ENCODE results near the gene ADAM12. TPM values are rescaled to one million over a fixed set of nuclear protein-coding genes. Genes with fewer than 3 reads are reported as not detected.

The ADAM12 gene
- total and polyA plus RNA-seq, 2 of the 13 experiments (the other 11 are each of a cell fraction or from before 2014, with no cell fraction given) = not detected

- Histone ChIP-seq H2AFZ (ENCODE audit: low read length) (no peak overlapping the region), H3K9ac (ENCODE audit: insufficient read depth, low read depth, low read length) (no peak overlapping the region), H3K79me2 (ENCODE audit: insufficient read depth, low read length) (no peaks in the 10 kb centered on the region), H3K36me3 (replicated peaks in 1 of 2; ENCODE audit: control insufficient read depth in 1 of 2, insufficient read depth in 2 of 2, low read length in 2 of 2) (no peaks in the 10 kb centered on the region), H3K9me3 (ENCODE audit: low read length) (no peaks in the 10 kb centered on the region), H4K20me1 (ENCODE audit: insufficient read depth, low read length) (no peaks in the 10 kb centered on the region), H3K4me3 (replicated peaks in 1 of 3; ENCODE audit: insufficient read depth in 1 of 3, low read depth in 2 of 3, low read length in 3 of 3) (no peak overlapping the region), H3K4me1 (ENCODE audit: insufficient read depth, low read length) (no peaks in the 10 kb centered on the region), H3K27ac (ENCODE audit: extremely low read length, insufficient read depth, low read length) (no peak overlapping the region), H3K27me3 (ENCODE audit: control insufficient read depth in 1 of 2, insufficient read depth in 2 of 2, low read length in 2 of 2) (peaks cover 0 to 8% of the 10 kb centered on the region in 2 experiments; a peak in 1 of 5 replicates), H3K4me2 (ENCODE audit: low read depth, low read length) (no peak overlapping the region)
- POLR2A ChIA-PET = no interaction called here
- in situ Hi-C loops (cut with HindIII; ENCODE audit: extremely low pct_ligation_motif_present, low pct_unique_long_range_greater_than_20kb) (no loop called here), intact Hi-C loops (cut with micrococcal nuclease; ENCODE audit: unreplicated experiment) (no loop called here)
- FAIRE-seq (no peak), DNase-seq (ENCODE audit: low spot score) (no peak), ATAC-seq (no peak)
- 29% methylated on average over 2 of the region's 2 CpGs for WGBS (ENCODE audit: low lambda C conversion rate)
- CTCF ChIA-PET (ENCODE audit: low intra/inter-chr PET ratio, low total read pairs) = no interaction called here
- no TSS peak for BruUV-seq (replicated peaks)
- no peak for TF ChIP-seq RORA (CRISPR knock-in tag; IDR thresholded peaks at IDR 0.05)
- TF ChIP-seq, protein P1, sequence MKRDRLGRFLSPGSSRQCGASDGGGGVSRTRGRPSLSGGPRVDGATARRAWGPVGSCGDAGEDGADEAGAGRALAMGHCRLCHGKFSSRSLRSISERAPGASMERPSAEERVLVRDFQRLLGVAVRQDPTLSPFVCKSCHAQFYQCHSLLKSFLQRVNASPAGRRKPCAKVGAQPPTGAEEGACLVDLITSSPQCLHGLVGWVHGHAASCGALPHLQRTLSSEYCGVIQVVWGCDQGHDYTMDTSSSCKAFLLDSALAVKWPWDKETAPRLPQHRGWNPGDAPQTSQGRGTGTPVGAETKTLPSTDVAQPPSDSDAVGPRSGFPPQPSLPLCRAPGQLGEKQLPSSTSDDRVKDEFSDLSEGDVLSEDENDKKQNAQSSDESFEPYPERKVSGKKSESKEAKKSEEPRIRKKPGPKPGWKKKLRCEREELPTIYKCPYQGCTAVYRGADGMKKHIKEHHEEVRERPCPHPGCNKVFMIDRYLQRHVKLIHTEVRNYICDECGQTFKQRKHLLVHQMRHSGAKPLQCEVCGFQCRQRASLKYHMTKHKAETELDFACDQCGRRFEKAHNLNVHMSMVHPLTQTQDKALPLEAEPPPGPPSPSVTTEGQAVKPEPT (CRISPR knock-in tag; IDR thresholded peaks at IDR 0.05; ENCODE audit: low read depth) = no peak
- no peak for TF ChIP-seq ATF5 (CRISPR knock-in tag; IDR thresholded peaks at IDR 0.05; ENCODE audit: low read depth)
- no peak for TF ChIP-seq ZNF772 (CRISPR knock-in tag; IDR thresholded peaks at IDR 0.05)
- TF ChIP-seq, protein P2, sequence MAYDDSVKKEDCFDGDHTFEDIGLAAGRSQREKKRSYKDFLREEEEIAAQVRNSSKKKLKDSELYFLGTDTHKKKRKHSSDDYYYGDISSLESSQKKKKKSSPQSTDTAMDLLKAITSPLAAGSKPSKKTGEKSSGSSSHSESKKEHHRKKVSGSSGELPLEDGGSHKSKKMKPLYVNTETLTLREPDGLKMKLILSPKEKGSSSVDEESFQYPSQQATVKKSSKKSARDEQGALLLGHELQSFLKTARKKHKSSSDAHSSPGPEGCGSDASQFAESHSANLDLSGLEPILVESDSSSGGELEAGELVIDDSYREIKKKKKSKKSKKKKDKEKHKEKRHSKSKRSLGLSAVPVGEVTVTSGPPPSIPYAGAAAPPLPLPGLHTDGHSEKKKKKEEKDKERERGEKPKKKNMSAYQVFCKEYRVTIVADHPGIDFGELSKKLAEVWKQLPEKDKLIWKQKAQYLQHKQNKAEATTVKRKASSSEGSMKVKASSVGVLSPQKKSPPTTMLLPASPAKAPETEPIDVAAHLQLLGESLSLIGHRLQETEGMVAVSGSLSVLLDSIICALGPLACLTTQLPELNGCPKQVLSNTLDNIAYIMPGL (CRISPR knock-in tag; IDR thresholded peaks at IDR 0.05; ENCODE audit: borderline replicate concordance in 1 of 2, low read depth in 1 of 2) = no peak
- no peak for TF ChIP-seq KMT2B (CRISPR knock-in tag; IDR thresholded peaks at IDR 0.05)
- no peak for TF ChIP-seq NCOR1 (IDR thresholded peaks at IDR 0.05; ENCODE audit: borderline replicate concordance, low read length)
- no peak for TF ChIP-seq SMAD3 (CRISPR knock-in tag; IDR thresholded peaks at IDR 0.05)
- no peak for TF ChIP-seq MYPOP (CRISPR knock-in tag; IDR thresholded peaks at IDR 0.05)
- TF ChIP-seq RBM22 (optimal IDR thresholded peaks at IDR 0.05; ENCODE audit: low read length) = no peak
- TF ChIP-seq, protein P3, sequence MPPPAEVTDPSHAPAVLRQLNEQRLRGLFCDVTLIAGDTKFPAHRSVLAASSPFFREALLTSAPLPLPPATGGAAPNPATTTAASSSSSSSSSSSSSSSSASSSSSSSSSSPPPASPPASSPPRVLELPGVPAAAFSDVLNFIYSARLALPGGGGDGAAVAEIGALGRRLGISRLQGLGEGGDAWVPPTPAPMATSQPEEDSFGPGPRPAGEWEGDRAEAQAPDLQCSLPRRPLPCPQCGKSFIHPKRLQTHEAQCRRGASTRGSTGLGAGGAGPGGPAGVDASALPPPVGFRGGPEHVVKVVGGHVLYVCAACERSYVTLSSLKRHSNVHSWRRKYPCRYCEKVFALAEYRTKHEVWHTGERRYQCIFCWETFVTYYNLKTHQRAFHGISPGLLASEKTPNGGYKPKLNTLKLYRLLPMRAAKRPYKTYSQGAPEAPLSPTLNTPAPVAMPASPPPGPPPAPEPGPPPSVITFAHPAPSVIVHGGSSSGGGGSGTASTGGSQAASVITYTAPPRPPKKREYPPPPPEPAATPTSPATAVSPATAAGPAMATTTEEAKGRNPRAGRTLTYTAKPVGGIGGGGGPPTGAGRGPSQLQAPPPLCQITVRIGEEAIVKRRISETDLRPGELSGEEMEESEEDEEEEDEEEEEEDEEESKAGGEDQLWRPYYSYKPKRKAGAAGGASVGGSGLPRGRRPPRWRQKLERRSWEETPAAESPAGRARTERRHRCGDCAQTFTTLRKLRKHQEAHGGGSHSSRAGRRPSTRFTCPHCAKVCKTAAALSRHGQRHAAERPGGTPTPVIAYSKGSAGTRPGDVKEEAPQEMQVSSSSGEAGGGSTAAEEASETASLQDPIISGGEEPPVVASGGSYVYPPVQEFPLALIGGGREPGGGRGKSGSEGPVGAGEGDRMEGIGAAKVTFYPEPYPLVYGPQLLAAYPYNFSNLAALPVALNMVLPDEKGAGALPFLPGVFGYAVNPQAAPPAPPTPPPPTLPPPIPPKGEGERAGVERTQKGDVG (CRISPR knock-in tag; IDR thresholded peaks at IDR 0.05; ENCODE audit: borderline replicate concordance) = no peak
- no peak for TF ChIP-seq GATA4 (IDR thresholded peaks at IDR 0.05; ENCODE audit: borderline replicate concordance, low read depth)
- TF ChIP-seq, protein P4, sequence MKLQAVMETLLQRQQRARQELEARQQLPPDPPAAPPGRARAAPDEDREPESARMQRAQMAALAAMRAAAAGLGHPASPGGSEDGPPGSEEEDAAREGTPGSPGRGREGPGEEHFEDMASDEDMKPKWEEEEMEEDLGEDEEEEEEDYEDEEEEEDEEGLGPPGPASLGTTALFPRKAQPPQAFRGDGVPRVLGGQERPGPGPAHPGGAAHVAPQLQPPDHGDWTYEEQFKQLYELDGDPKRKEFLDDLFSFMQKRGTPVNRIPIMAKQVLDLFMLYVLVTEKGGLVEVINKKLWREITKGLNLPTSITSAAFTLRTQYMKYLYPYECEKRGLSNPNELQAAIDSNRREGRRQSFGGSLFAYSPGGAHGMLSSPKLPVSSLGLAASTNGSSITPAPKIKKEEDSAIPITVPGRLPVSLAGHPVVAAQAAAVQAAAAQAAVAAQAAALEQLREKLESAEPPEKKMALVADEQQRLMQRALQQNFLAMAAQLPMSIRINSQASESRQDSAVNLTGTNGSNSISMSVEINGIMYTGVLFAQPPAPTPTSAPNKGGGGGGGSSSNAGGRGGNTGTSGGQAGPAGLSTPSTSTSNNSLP (IDR thresholded peaks at IDR 0.05; ENCODE audit: low read depth, low read length) = no peak
- no peak for TF ChIP-seq KDM5A (IDR thresholded peaks at IDR 0.05; ENCODE audit: borderline replicate concordance, low read length)
Measured at GRCh38 chr10:125964558-125964957, 423.7 kb downstream of the ADAM12 start.
